H1 (cell line): Measurements from ENCODE around the gene C20orf96. TPM values are rescaled to one million over a fixed set of nuclear protein-coding genes. Genes with fewer than 3 reads are reported as not detected.

Source experiments
- ATF3 ChIP-seq: IDR thresholded peaks from 2 replicates; pipeline ENCODE4 v1.6.1; 2011; ENCODE audit warnings: low read depth, mild to moderate bottlenecking, low read length; ENCODE audit not compliant: insufficient read depth
- CBX5 ChIP-seq: fragments of 300-800, 300-1000 bp; sonication (generic); IDR thresholded peaks from 2 replicates; pipeline ENCODE4 v1.7.1; 2016; ENCODE audit warnings: antibody characterized with exemption, low read length, low read depth
- CTCF ChIP-seq, 3 experiments: IDR thresholded peaks; 1 replicate in 2 of 3; 2 replicates in 1 of 3; pipeline versions ENCODE4 v1.5.1 to v1.6.1; 2011; ENCODE audit warnings: low read length in 3 of 3, mild to moderate bottlenecking in 3 of 3, inconsistent platforms in 2 of 3, low read depth in 1 of 3, moderate library complexity in 1 of 3; ENCODE audit not compliant: insufficient read depth in 1 of 3; ENCODE audit errors: control extremely low read depth in 1 of 3
- NRF1 ChIP-seq: IDR thresholded peaks from 2 replicates; pipeline ENCODE4 v1.6.1; 2011; ENCODE audit warnings: mild to moderate bottlenecking, low read depth, low read length, improper control_type of control experiment
- POLR2A ChIP-seq, 2 experiments: IDR thresholded peaks; 1 replicate in 1 of 2; 2 replicates in 1 of 2; pipeline ENCODE4 v1.6.1; 2011; ENCODE audit warnings: low read depth in 2 of 2, low read length in 2 of 2, mild to moderate bottlenecking in 2 of 2; ENCODE audit errors: control extremely low read depth in 1 of 2
- RXRA ChIP-seq: IDR thresholded peaks from 2 replicates; pipeline ENCODE4 v1.6.1; 2011; ENCODE audit warnings: low read depth, mild to moderate bottlenecking, low read length, moderate library complexity; ENCODE audit not compliant: insufficient read depth
- SRF ChIP-seq: IDR thresholded peaks from 2 replicates; pipeline ENCODE4 v1.6.1; 2011; ENCODE audit warnings: mild to moderate bottlenecking, low read depth, low read length, moderate library complexity
- TAF1 ChIP-seq: IDR thresholded peaks from 2 replicates; pipeline ENCODE4 v1.6.1; 2011; ENCODE audit warnings: mild to moderate bottlenecking, low read depth, low read length
- ZNF274 ChIP-seq: IDR thresholded peaks from 2 replicates; pipeline ENCODE4 v1.7.0; 2012; ENCODE audit warnings: low read length, borderline replicate concordance; ENCODE audit errors: extremely low read depth
- polyA plus RNA-seq, 7 experiments: library from polyadenylated mRNA; depleted of rRNA in 3 of 7; stranded (reverse) in 5 of 7; unstranded in 2 of 7; fragments of >200 nt in 5 of 7; fragments of 200-250 nt in 2 of 7; gene quantifications; 1 replicate in 5 of 7; 2 replicates in 1 of 7; 4 replicates in 1 of 7; pipeline versions ENCODE4 v1.2.1 to v1.2.3, GENCODE V29; 2011 to 2013; ENCODE audit warnings: missing spikeins in 2 of 7, mixed read lengths in 2 of 7
- total RNA-seq: library from RNA; stranded (reverse); fragmentation: NEBNext Ultra II Directional; extraction: Animal tissue kit (Norgen Biotek cat#: 25700); gene quantifications from 2 replicates; pipeline ENCODE4 v1.2.1, GENCODE V29; 2021

C20orf96 gene
- total and polyA plus RNA-seq, 2 of the 8 experiments (the other 6 are each of a cell fraction or from before 2014, with no cell fraction given), result 19.2 to 21.0 TPM

GRCh38 chr20:327186-328026 is 36.9 kb upstream of the C20orf96 start (continued):
- TF ChIP-seq RXRA (0 out of 2 replicates have a peak, but pooled peaks have one; percentile 8), NRF1 (peak; percentile 63), CBX5 (no peak), SRF (no peak), ATF3 (no peak), TAF1 (peak; percentile 72), CTCF (IDR thresholded peaks at IDR 0.05; ENCODE audit: control extremely low read depth in 1 of 3, insufficient read depth in 1 of 3, low read depth in 1 of 3, low read length in 3 of 3) (no peak), POLR2A (IDR thresholded peaks at IDR 0.05; ENCODE audit: control extremely low read depth in 1 of 2, low read depth in 2 of 2, low read length in 2 of 2) (no peak), ZNF274 (no peak)
